Measurements from ENCODE around the gene DHX16.
"Not testable (repeated sequence)": the region's sequence is repeated elsewhere in the genome, so short reads cannot be mapped to it uniquely, and the experiment has no call there.

DHX16 gene

DNA sequence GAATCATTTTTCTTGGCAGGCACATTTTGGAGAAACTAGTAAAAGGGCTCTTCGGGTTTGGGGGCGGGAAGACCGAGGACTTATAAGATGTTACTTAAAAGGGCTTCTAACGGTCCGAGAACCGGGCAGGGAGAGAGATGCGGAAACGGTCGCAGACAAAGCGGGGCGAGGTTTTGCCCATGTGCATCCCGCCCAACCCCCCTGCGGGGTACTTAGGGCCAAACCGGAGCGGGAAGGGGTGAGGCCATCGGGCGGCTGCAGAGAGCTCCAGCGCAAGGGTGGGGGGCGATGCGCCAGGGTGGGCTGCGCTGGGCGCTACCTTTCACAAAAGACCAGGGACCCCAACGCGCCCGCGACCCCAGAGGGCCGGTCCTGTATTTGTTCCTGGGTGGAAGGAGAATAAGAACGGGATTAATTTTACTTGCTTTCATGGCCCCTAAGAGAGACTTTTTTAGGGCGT, 48.0 kb upstream of the DHX16 start:
- H3K4me1 ChIP-seq (ENCODE audit: insufficient read depth, low read length, severe bottlenecking): peaks cover 44% of the 10 kb centered on the region
- peak overlapping the region; percentile 97 for H3K27ac ChIP-seq (ENCODE audit: low read depth, low read length, poor library complexity, severe bottlenecking)
- no peaks in the 10 kb centered on the region for H3K27me3 ChIP-seq (ENCODE audit: insufficient read depth, low read length)
- peak overlapping the region; percentile 100 for H3K9ac ChIP-seq (ENCODE audit: low read length)
- H3K9me2 ChIP-seq (ENCODE audit: low read depth, low read length): no peaks in the 10 kb centered on the region
- TF ChIP-seq, protein P1, sequence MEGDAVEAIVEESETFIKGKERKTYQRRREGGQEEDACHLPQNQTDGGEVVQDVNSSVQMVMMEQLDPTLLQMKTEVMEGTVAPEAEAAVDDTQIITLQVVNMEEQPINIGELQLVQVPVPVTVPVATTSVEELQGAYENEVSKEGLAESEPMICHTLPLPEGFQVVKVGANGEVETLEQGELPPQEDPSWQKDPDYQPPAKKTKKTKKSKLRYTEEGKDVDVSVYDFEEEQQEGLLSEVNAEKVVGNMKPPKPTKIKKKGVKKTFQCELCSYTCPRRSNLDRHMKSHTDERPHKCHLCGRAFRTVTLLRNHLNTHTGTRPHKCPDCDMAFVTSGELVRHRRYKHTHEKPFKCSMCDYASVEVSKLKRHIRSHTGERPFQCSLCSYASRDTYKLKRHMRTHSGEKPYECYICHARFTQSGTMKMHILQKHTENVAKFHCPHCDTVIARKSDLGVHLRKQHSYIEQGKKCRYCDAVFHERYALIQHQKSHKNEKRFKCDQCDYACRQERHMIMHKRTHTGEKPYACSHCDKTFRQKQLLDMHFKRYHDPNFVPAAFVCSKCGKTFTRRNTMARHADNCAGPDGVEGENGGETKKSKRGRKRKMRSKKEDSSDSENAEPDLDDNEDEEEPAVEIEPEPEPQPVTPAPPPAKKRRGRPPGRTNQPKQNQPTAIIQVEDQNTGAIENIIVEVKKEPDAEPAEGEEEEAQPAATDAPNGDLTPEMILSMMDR (IDR thresholded peaks at IDR 0.05; ENCODE audit: low read length): no peak
- TF ChIP-seq EZH2 (IDR thresholded peaks at IDR 0.05; ENCODE audit: borderline replicate concordance, low read length): no peak
- H3K79me2 ChIP-seq (ENCODE audit: insufficient read depth, low read length): peaks cover 24% of the 10 kb centered on the region
- H2AFZ ChIP-seq (ENCODE audit: low read length): no peak overlapping the region
- peak overlapping the region; percentile 64 for H3K4me2 ChIP-seq (ENCODE audit: low read length)
- peaks cover 51% of the 10 kb centered on the region for H3K36me3 ChIP-seq (ENCODE audit: insufficient read depth, low read length)
- no peaks in the 10 kb centered on the region for H4K20me1 ChIP-seq (ENCODE audit: insufficient read depth, low read length)
- no peaks in the 10 kb centered on the region for H3K9me3 ChIP-seq (ENCODE audit: low read length)
- H3F3A ChIP-seq (ENCODE audit: insufficient read depth, low read length): peaks cover 22% of the 10 kb centered on the region
- peak overlapping the region; percentile 100 for H3K4me3 ChIP-seq (ENCODE audit: low read depth, low read length, poor library complexity, severe bottlenecking)

DNA sequence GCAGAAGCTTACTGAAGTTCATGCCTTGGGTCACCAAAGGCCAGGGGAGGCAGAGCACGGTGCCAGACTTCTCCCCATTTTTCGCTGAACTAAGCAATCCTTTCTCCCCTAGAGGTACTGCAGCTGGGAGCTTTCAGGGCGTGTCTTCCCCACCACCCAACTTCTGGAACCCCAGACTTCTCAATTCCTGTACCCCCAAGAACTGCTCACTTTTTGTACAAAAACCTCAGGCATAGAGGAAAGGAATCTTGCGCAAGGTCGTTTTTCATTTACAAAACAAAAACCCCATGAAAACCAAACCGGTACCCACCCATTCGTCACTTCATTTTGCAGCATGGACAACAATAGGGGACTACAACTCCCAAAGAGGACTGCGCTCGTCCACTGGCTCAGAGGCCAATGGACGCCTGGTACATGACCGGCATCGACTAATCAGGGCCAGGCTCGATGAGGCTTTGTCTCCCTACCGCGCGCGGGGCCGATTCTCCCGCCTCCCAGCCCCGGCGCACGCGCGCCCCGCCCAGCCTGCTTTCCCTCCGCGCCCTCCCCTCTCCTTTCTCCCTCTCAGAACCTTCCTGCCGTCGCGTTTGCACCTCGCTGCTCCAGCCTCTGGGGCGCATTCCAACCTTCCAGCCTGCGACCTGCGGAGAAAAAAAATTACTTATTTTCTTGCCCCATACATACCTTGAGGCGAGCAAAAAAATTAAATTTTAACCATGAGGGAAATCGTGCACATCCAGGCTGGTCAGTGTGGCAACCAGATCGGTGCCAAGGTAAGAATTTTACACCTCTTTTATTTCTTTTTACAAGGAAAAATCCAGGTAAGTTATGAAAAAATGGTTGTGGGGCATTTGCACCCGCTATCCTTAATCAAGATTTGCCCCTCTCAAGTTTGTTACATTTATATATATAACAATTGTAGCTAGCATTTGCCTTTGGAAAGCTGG, 47.3 kb upstream of the DHX16 start, which contains the start of gene TUBB:
Gene TUBB (plus strand): TSS at position 562 of the 947 bp plus-strand sequence. CDS start 155 bp downstream, at position 717.
- Histone ChIP-seq H3K4me2 (ENCODE audit: low read length) (peak within 1 kb of the TSS; percentile 82), H3K27ac (ENCODE audit: low read depth, low read length, poor library complexity, severe bottlenecking) (peak within 1 kb of the TSS; percentile 97), H3F3A (ENCODE audit: insufficient read depth, low read length) (peaks cover 15% of the 10 kb centered on the region), H3K9me2 (ENCODE audit: low read depth, low read length) (no peaks in the 10 kb centered on the region), H4K20me1 (ENCODE audit: insufficient read depth, low read length) (no peaks in the 10 kb centered on the region), H2AFZ (ENCODE audit: low read length) (no peak within 1 kb of the TSS), H3K4me3 (ENCODE audit: low read depth, low read length, poor library complexity, severe bottlenecking) (peak within 1 kb of the TSS; percentile 100), H3K9ac (ENCODE audit: low read length) (peak within 1 kb of the TSS; percentile 100), H3K79me2 (ENCODE audit: insufficient read depth, low read length) (peaks cover 24% of the 10 kb centered on the region), H3K4me1 (ENCODE audit: insufficient read depth, low read length, severe bottlenecking) (peaks cover 51% of the 10 kb centered on the region), H3K36me3 (ENCODE audit: insufficient read depth, low read length) (peaks cover 51% of the 10 kb centered on the region), H3K27me3 (ENCODE audit: insufficient read depth, low read length) (no peaks in the 10 kb centered on the region), H3K9me3 (ENCODE audit: low read length) (no peaks in the 10 kb centered on the region)
- no peak for TF ChIP-seq EZH2 (IDR thresholded peaks at IDR 0.05; ENCODE audit: borderline replicate concordance, low read length)
- TF ChIP-seq, protein P1 (IDR thresholded peaks at IDR 0.05; ENCODE audit: low read length): no peak

DNA sequence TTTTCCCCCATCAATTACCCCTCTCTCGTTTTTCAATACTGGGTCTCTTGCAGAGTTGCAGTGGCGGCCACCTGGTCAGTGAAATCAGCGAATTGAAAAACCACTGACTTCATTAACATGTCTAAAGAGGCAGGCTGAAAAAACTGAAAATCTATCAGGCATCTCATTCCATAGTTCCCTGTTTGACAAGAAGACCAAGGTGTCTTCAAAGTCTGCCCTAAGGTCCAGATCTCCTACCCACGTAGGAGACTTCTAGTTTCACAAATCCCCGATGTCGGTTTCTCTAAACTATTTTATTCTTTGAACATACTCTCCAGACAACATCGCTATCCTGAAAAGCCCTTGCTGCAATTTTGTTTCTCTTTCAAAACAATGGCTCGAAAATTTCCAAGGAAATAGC, 46.5 kb upstream of the DHX16 start:
- H3K27ac ChIP-seq (ENCODE audit: low read depth, low read length, poor library complexity, severe bottlenecking): peak overlapping the region; percentile 97
- H3K4me1 ChIP-seq (ENCODE audit: insufficient read depth, low read length, severe bottlenecking): peaks cover 51% of the 10 kb centered on the region
- no peak overlapping the region for H2AFZ ChIP-seq (ENCODE audit: low read length)
- H3K9me2 ChIP-seq (ENCODE audit: low read depth, low read length): no peaks in the 10 kb centered on the region
- TF ChIP-seq, protein P1 (IDR thresholded peaks at IDR 0.05; ENCODE audit: low read length): no peak
- TF ChIP-seq EZH2 (IDR thresholded peaks at IDR 0.05; ENCODE audit: borderline replicate concordance, low read length): no peak
- peak overlapping the region; percentile 100 for H3K4me3 ChIP-seq (ENCODE audit: low read depth, low read length, poor library complexity, severe bottlenecking)
- H4K20me1 ChIP-seq (ENCODE audit: insufficient read depth, low read length): no peaks in the 10 kb centered on the region
- H3K9ac ChIP-seq (ENCODE audit: low read length): peak overlapping the region; percentile 100
- peaks cover 51% of the 10 kb centered on the region for H3K36me3 ChIP-seq (ENCODE audit: insufficient read depth, low read length)
- H3K4me2 ChIP-seq (ENCODE audit: low read length): peak overlapping the region; percentile 82
- peaks cover 24% of the 10 kb centered on the region for H3K79me2 ChIP-seq (ENCODE audit: insufficient read depth, low read length)
- peaks cover 9% of the 10 kb centered on the region for H3F3A ChIP-seq (ENCODE audit: insufficient read depth, low read length)
- no peaks in the 10 kb centered on the region for H3K27me3 ChIP-seq (ENCODE audit: insufficient read depth, low read length)
- H3K9me3 ChIP-seq (ENCODE audit: low read length): no peaks in the 10 kb centered on the region

DNA sequence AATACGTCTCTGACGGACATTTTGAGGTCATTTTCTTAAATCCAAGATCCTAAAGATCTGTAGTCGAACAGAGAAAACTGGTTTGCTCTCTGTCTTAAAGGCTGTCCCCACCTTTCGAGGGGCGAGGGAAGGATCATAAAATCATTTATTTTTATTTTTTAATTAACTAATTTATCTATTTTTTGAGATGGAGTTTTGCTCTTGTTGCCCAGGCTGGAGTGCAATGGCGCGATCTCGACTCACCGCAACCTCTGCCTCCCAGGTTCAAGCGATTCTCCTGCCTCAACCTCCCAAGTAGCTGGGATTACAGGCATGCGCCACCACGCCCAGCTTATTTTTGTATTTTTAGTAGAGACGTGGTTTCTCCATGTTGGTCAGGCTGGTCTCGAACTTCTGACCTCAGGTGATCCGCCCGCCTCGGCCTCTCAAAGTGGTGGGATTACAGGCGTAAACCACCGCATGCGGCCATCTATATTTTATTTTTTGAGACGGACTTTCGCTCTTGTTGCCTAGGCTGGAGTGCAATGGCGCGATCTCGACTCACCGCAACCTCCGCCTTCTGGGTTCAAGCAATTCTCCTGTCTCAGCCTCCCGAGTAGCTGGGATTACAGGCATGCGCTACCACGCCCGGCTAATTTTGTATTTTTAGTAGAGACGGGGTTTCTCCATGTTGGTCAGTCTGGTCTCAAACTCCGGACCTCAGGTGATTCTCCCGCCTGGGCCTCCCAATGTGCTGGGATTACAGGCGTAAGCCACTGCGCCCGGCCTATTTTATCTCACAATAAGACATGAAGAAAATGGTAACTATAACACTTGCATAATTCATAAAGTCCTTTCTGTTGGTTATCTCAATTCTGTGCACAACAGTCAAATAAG, 45.3 kb upstream of the DHX16 start:
- peaks cover 23% of the 10 kb centered on the region for H3K79me2 ChIP-seq (ENCODE audit: insufficient read depth, low read length)
- H3K4me2 ChIP-seq (ENCODE audit: low read length): peak overlapping the region; percentile 82
- H3F3A ChIP-seq (ENCODE audit: insufficient read depth, low read length); H2AFZ ChIP-seq (ENCODE audit: low read length); H4K20me1 ChIP-seq (ENCODE audit: insufficient read depth, low read length); H3K9me2 ChIP-seq (ENCODE audit: low read depth, low read length); H3K27me3 ChIP-seq (ENCODE audit: insufficient read depth, low read length); H3K9me3 ChIP-seq (ENCODE audit: low read length): not testable (repeated sequence)
- H3K4me1 ChIP-seq (ENCODE audit: insufficient read depth, low read length, severe bottlenecking): peaks cover 40% of the 10 kb centered on the region
- peak overlapping the region; percentile 100 for H3K4me3 ChIP-seq (ENCODE audit: low read depth, low read length, poor library complexity, severe bottlenecking)
- peaks cover 51% of the 10 kb centered on the region for H3K36me3 ChIP-seq (ENCODE audit: insufficient read depth, low read length)
- peak overlapping the region; percentile 97 for H3K27ac ChIP-seq (ENCODE audit: low read depth, low read length, poor library complexity, severe bottlenecking)
- H3K9ac ChIP-seq (ENCODE audit: low read length): peak overlapping the region; percentile 100

Data from OCI-LY1 (cell line).